IPS-15b (cell line): ENCODE results near the gene HNRNPM.

Source experiments
- H3K27me3 ChIP-seq: one replicate; pipeline ENCODE4 v1.6.1; 2013; ENCODE audit warnings: low read length; ENCODE audit not compliant: control insufficient read depth, insufficient read depth
- H3K36me3 ChIP-seq: one replicate; pipeline ENCODE4 v1.6.1; 2013; ENCODE audit warnings: low read length; ENCODE audit not compliant: control insufficient read depth, insufficient read depth
- H3K4me1 ChIP-seq: one replicate; pipeline ENCODE4 v1.6.1; 2013; ENCODE audit warnings: mild to moderate bottlenecking, low read length; ENCODE audit not compliant: control insufficient read depth, insufficient read depth
- H3K4me3 ChIP-seq: one replicate; pipeline ENCODE4 v1.5.1; 2013; ENCODE audit warnings: low read depth, low read length
- H3K9ac ChIP-seq: one replicate; pipeline ENCODE4 v1.6.1; 2013; ENCODE audit warnings: low read depth, mild to moderate bottlenecking, low read length
- H3K9me3 ChIP-seq: one replicate; pipeline ENCODE4 v1.6.1; 2013; ENCODE audit warnings: mild to moderate bottlenecking, low read length; ENCODE audit not compliant: control insufficient read depth, insufficient read depth

The HNRNPM gene

GRCh38 chr19:8481201-8481600 lies 36.4 kb downstream of the HNRNPM start:
- peaks cover 54% of the 10 kb centered on the region for H3K36me3 ChIP-seq
- no peak overlapping the region for H3K4me3 ChIP-seq
- H3K27me3 ChIP-seq = no peaks in the 10 kb centered on the region
- H3K9ac ChIP-seq = no peak overlapping the region
- H3K4me1 ChIP-seq = peaks cover 4% of the 10 kb centered on the region
- no peaks in the 10 kb centered on the region for H3K9me3 ChIP-seq

- Histone ChIP-seq H3K36me3 (peaks cover 58% of the 10 kb centered on the region), H3K9ac (no peak overlapping the region)
These were observed 36.8 kb downstream of the HNRNPM start for GRCh38 chr19:8481616-8482015.

GRCh38 chr19:8482696-8483095 lies 37.9 kb downstream of the HNRNPM start:
- Histone ChIP-seq H3K36me3 (peaks cover 61% of the 10 kb centered on the region), H3K4me1 (peaks cover 4% of the 10 kb centered on the region), H3K27me3 (no peaks in the 10 kb centered on the region), H3K4me3 (no peak overlapping the region), H3K9me3 (no peaks in the 10 kb centered on the region), H3K9ac (no peak overlapping the region)

More at GRCh38 chr19:8481616-8482015, 36.8 kb downstream of the HNRNPM start:
- H3K4me3 ChIP-seq = no peak overlapping the region
- no peaks in the 10 kb centered on the region for H3K27me3 ChIP-seq
- no peaks in the 10 kb centered on the region for H3K9me3 ChIP-seq
- H3K4me1 ChIP-seq = peaks cover 4% of the 10 kb centered on the region

- no peak overlapping the region for H3K4me3 ChIP-seq
- H3K9me3 ChIP-seq = no peaks in the 10 kb centered on the region
- peaks cover 4% of the 10 kb centered on the region for H3K4me1 ChIP-seq
- no peak overlapping the region for H3K9ac ChIP-seq
- H3K36me3 ChIP-seq = peaks cover 61% of the 10 kb centered on the region
- H3K27me3 ChIP-seq = no peaks in the 10 kb centered on the region
These were observed 38.4 kb downstream of the HNRNPM start for GRCh38 chr19:8483165-8483564.

GRCh38 chr19:8484331-8484894 lies 39.6 kb downstream of the HNRNPM start:
- Histone ChIP-seq H3K4me3 (no peak overlapping the region), H3K27me3 (no peaks in the 10 kb centered on the region), H3K9me3 (no peaks in the 10 kb centered on the region), H3K4me1 (peaks cover 4% of the 10 kb centered on the region), H3K36me3 (peaks cover 62% of the 10 kb centered on the region), H3K9ac (no peak overlapping the region)

- H3K4me1 ChIP-seq = peaks cover 4% of the 10 kb centered on the region
- H3K4me3 ChIP-seq = no peak overlapping the region
- no peak overlapping the region for H3K9ac ChIP-seq
- no peaks in the 10 kb centered on the region for H3K27me3 ChIP-seq
- H3K9me3 ChIP-seq = no peaks in the 10 kb centered on the region
- peaks cover 62% of the 10 kb centered on the region for H3K36me3 ChIP-seq
These were observed 41.0 kb downstream of the HNRNPM start for GRCh38 chr19:8485561-8486371.

- H3K4me3 ChIP-seq = no peak overlapping the region
- no peak overlapping the region for H3K9ac ChIP-seq
- no peaks in the 10 kb centered on the region for H3K27me3 ChIP-seq
- no peaks in the 10 kb centered on the region for H3K4me1 ChIP-seq
- H3K36me3 ChIP-seq = peaks cover 62% of the 10 kb centered on the region
- H3K9me3 ChIP-seq = no peaks in the 10 kb centered on the region
These were observed 41.9 kb downstream of the HNRNPM start for GRCh38 chr19:8486661-8487136.

GRCh38 chr19:8487137-8487851 lies 42.5 kb downstream of the HNRNPM start:
- H3K4me1 ChIP-seq = no peaks in the 10 kb centered on the region
- no peak overlapping the region for H3K4me3 ChIP-seq
- H3K27me3 ChIP-seq = no peaks in the 10 kb centered on the region
- no peaks in the 10 kb centered on the region for H3K9me3 ChIP-seq
- peaks cover 60% of the 10 kb centered on the region for H3K36me3 ChIP-seq
- H3K9ac ChIP-seq = no peak overlapping the region

GRCh38 chr19:8488365-8488764 lies 43.6 kb downstream of the HNRNPM start:
- H3K9ac ChIP-seq = no peak overlapping the region

GRCh38 chr19:8489561-8490394 lies 45.0 kb downstream of the HNRNPM start:
- H3K36me3 ChIP-seq = peaks cover 39% of the 10 kb centered on the region
- H3K9me3 ChIP-seq = no peaks in the 10 kb centered on the region
- H3K9ac ChIP-seq = peak overlapping the region; percentile 60
- no peaks in the 10 kb centered on the region for H3K27me3 ChIP-seq
- H3K4me3 ChIP-seq = no peak overlapping the region
- no peaks in the 10 kb centered on the region for H3K4me1 ChIP-seq

More at GRCh38 chr19:8488365-8488764, 43.6 kb downstream of the HNRNPM start:
- no peaks in the 10 kb centered on the region for H3K4me1 ChIP-seq
- no peak overlapping the region for H3K4me3 ChIP-seq
- peaks cover 51% of the 10 kb centered on the region for H3K36me3 ChIP-seq
- no peaks in the 10 kb centered on the region for H3K27me3 ChIP-seq
- H3K9me3 ChIP-seq = no peaks in the 10 kb centered on the region

GRCh38 chr19:8490395-8490760 lies 45.6 kb downstream of the HNRNPM start:
- Histone ChIP-seq H3K4me1 (no peaks in the 10 kb centered on the region), H3K36me3 (peaks cover 33% of the 10 kb centered on the region), H3K27me3 (no peaks in the 10 kb centered on the region), H3K9ac (no peak overlapping the region), H3K9me3 (no peaks in the 10 kb centered on the region), H3K4me3 (no peak overlapping the region)
